ENCODE measurements around the gene PYGL.

The PYGL gene

DNA sequence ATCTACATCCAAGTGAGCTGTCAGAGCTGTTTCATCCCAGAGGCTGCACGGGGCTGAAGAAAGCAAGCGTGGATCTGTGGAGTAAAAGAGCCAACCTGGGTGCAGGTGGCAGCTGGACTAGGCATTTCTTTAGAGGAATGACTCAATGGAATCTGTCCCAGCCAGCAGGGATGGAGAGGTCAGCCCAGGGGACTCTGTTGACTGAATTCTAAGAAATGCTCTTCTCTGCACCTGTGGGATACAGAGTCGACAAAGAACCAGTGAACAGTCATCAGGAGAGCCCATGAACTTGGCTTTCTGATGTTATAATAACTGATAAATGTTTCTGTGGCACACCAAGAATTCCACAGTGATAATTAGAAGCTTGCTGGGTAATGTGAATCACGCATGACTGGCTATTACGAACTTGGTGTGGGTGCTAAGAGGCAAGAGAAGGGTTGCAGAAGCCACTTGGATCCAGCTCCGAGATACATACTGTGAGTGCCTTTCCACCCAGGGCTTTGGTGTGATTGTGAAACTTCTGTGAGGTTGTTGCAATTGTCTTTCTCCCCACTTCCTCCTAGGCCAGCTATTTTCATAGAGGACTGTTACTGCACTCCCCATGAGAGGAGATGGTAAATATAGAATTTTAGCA is 16.2 kb downstream of the PYGL start:
- POLR2A ChIA-PET, result no interaction called here
- H3K4me1 ChIP-seq (ENCODE audit: control insufficient read depth, insufficient read depth, low read length), result no peaks in the 10 kb centered on the region
- peaks cover 25 to 77% of the 10 kb centered on the region in 2 experiments for H3K36me3 ChIP-seq (ENCODE audit: control insufficient read depth in 2 of 2, insufficient read depth in 1 of 2, low read length in 2 of 2)
- H3K27ac ChIP-seq (ENCODE audit: extremely low read depth, low read depth, low read length), result no peak overlapping the region
- no peaks in the 10 kb centered on the region for H3K9me3 ChIP-seq (ENCODE audit: control insufficient read depth, insufficient read depth, low read depth, low read length)
- H3K4me3 ChIP-seq (ENCODE audit: low read depth, low read length), result no peak overlapping the region
- TF ChIP-seq ZNF830 (tag by site-specific recombination; IDR thresholded peaks at IDR 0.05; ENCODE audit: low read depth), result no peak
- TF ChIP-seq ZBTB7A (tag by site-specific recombination; IDR thresholded peaks at IDR 0.05; ENCODE audit: low read depth), result no peak
- no peak for TF ChIP-seq ZNF239 (tag by site-specific recombination; IDR thresholded peaks at IDR 0.05)
- no peak for TF ChIP-seq ZNF24 (tag by site-specific recombination; IDR thresholded peaks at IDR 0.05)
- TF ChIP-seq, protein P1, sequence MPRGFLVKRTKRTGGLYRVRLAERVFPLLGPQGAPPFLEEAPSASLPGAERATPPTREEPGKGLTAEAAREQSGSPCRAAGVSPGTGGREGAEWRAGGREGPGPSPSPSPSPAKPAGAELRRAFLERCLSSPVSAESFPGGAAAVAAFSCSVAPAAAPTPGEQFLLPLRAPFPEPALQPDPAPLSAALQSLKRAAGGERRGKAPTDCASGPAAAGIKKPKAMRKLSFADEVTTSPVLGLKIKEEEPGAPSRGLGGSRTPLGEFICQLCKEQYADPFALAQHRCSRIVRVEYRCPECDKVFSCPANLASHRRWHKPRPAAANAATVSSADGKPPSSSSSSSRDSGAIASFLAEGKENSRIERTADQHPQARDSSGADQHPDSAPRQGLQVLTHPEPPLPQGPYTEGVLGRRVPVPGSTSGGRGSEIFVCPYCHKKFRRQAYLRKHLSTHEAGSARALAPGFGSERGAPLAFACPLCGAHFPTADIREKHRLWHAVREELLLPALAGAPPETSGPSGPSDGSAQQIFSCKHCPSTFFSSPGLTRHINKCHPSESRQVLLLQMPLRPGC (tag by site-specific recombination; IDR thresholded peaks at IDR 0.05), result no peak
- TF ChIP-seq ZNF623 (tag by site-specific recombination; IDR thresholded peaks at IDR 0.05), result no peak
- no peak for TF ChIP-seq OSR2 (tag by site-specific recombination; IDR thresholded peaks at IDR 0.05)
- no peak for TF ChIP-seq ZNF184 (tag by site-specific recombination; IDR thresholded peaks at IDR 0.05)
- TF ChIP-seq ZNF335 (tag by site-specific recombination; conservative IDR thresholded peaks at IDR 0.05), result no peak
- TF ChIP-seq SETDB1 (IDR thresholded peaks at IDR 0.05; ENCODE audit: insufficient read length, low read length), result no peak
- no peak for TF ChIP-seq ZNF501 (tag by site-specific recombination; IDR thresholded peaks at IDR 0.05)
- TF ChIP-seq KLF1 (tag by site-specific recombination; IDR thresholded peaks at IDR 0.05), result no peak
- no peak for TF ChIP-seq ZNF140 (tag by site-specific recombination; IDR thresholded peaks at IDR 0.05)
- CTCF ChIA-PET, result no interaction called here

DNA sequence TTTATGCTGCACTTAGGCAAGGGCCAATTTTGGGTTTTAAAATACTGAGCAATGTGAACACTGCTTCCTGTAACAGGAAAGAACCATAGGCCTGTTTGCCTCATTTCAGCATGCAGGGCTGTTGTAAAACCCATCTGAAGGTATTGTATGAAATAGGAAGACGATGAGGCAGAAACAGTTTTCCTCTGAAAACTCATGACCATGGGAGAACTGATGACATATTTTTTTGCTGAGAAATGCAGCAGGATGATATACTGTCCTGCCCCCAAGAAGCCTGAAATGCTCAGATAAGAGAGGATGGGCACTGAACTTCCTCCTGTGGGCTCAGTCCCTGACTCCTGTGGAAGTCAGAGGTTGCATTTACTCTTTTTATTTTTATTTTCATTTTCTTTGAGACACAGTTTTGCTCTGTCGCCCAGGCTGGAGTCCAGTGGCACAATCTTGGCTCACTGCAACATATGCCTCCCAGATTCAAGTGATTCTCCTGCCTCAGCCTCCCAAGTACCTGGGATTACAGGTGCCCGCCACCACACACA is 17.4 kb downstream of the PYGL start:
- CTCF ChIA-PET, result no interaction called here
- POLR2A ChIA-PET, result no interaction called here
- no peaks in the 10 kb centered on the region for H3K4me1 ChIP-seq (ENCODE audit: control insufficient read depth, insufficient read depth, low read length)
- H3K4me3 ChIP-seq (ENCODE audit: low read depth, low read length), result no peak overlapping the region
- TF ChIP-seq KLF17 (tag by site-specific recombination; IDR thresholded peaks at IDR 0.05) (no peak), OSR2 (tag by site-specific recombination; IDR thresholded peaks at IDR 0.05) (no peak), ZNF549 (tag by site-specific recombination; IDR thresholded peaks at IDR 0.05) (no peak), ZNF433 (tag by site-specific recombination; IDR thresholded peaks at IDR 0.05; ENCODE audit: low read depth) (no peak), ZBTB11 (tag by site-specific recombination; conservative IDR thresholded peaks at IDR 0.05; ENCODE audit: low read depth) (no peak), ZFP41 (tag by site-specific recombination; IDR thresholded peaks at IDR 0.05; ENCODE audit: borderline replicate concordance) (no peak), ZNF785 (tag by site-specific recombination; IDR thresholded peaks at IDR 0.05) (no peak), ZNF670 (tag by site-specific recombination; IDR thresholded peaks at IDR 0.05; ENCODE audit: low read depth) (no peak), PRDM1 (tag by site-specific recombination; IDR thresholded peaks at IDR 0.05) (no peak), BCL11A (tag by site-specific recombination; IDR thresholded peaks at IDR 0.05; ENCODE audit: low read depth) (no peak)
- H3K27ac ChIP-seq (ENCODE audit: extremely low read depth, low read depth, low read length), result no peak overlapping the region
- H3K36me3 ChIP-seq (ENCODE audit: control insufficient read depth in 2 of 2, insufficient read depth in 1 of 2, low read length in 2 of 2), result peaks cover 25 to 76% of the 10 kb centered on the region in 2 experiments
- H3K9me3 ChIP-seq (ENCODE audit: control insufficient read depth, insufficient read depth, low read depth, low read length), result no peaks in the 10 kb centered on the region
